Heart left ventricle (tissue), 13 donors: ENCODE data around the gene WDSUB1.

Experiments used
- POLR2A ChIP-seq, 2 donors: fragments of 450-650 bp; IDR thresholded peaks; one replicate each; pipeline ENCODE4 v1.6.1; 2017; ENCODE audit warnings: antibody characterized with exemption in 2 of 2, mild to moderate bottlenecking in 2 of 2, moderate library complexity in 2 of 2
- TF ChIP-seq, protein P1 (sequence below), 12 donors: fragments of 200-600 bp; sonication (generic) in 4 of 12; IDR thresholded peaks; one replicate each; pipeline versions ENCODE4 v1.5.0 to v1.8.0; 2018 to 2022; ENCODE audit warnings: antibody characterized with exemption in 12 of 12, mild to moderate bottlenecking in 5 of 12
- donor health status: ischemic (EF 13 %, LVEDD 7.1; RV severe dilation, severe dysfunction).
- donor health status: DM: no; HTN: yes; CAD: no.
- donor health status: DM: no; HTN: no; CAD: no.
- donor health status: ischemic (EF 25% LVEDD 6.9; RV normal size, moderate dysfunction).
- donor health status: ischemic (EF 25% LVEDD 5.7; RV mildly dilated, moderate dysfunction).
- donor health status: ischemic (EF 35%, LVEDD 5.7; RV mildly dilated, moderate dysfunction).
- donor health status: nonischemic (EF 11% LVEDD 7.7; RV severe dilation, severe dysfunction).
- donor health status: DM: yes; HTN: yes; CAD: no.
- donor health status: PGD.
- donor health status: ischemic (EF 29% LVEDD 5.4; RV normal size, mild dysfunction).
- donor health status: nonischemic (EF 23%, LVEDD 6.1; RV moderate dilation, normal function).

- TF ChIP-seq, protein P1, sequence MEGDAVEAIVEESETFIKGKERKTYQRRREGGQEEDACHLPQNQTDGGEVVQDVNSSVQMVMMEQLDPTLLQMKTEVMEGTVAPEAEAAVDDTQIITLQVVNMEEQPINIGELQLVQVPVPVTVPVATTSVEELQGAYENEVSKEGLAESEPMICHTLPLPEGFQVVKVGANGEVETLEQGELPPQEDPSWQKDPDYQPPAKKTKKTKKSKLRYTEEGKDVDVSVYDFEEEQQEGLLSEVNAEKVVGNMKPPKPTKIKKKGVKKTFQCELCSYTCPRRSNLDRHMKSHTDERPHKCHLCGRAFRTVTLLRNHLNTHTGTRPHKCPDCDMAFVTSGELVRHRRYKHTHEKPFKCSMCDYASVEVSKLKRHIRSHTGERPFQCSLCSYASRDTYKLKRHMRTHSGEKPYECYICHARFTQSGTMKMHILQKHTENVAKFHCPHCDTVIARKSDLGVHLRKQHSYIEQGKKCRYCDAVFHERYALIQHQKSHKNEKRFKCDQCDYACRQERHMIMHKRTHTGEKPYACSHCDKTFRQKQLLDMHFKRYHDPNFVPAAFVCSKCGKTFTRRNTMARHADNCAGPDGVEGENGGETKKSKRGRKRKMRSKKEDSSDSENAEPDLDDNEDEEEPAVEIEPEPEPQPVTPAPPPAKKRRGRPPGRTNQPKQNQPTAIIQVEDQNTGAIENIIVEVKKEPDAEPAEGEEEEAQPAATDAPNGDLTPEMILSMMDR (IDR thresholded peaks at IDR 0.05), result no peak
- no peak for TF ChIP-seq POLR2A (IDR thresholded peaks at IDR 0.05)
Observed at GRCh38 chr2:159206736-159207380, 79.6 kb downstream of the WDSUB1 start.
